HG03378 (cell line): ENCODE data around the gene OSBPL6.
"Not testable (repeated sequence)": the region's sequence is repeated elsewhere in the genome, so short reads cannot be mapped to it uniquely, and the experiment has no call there.

Experiments
- ATAC-seq: cut with Tn5 transposase; IDR thresholded peaks from one replicate; pipeline ENCODE4 v1.9.1; 2021; ENCODE audit warnings: mild to moderate bottlenecking, moderate library complexity; ENCODE audit not compliant: unreplicated experiment

Gene OSBPL6

GRCh38 chr2:178394859-178395258 is 200.5 kb downstream of the OSBPL6 start:
- ATAC-seq = no peak

GRCh38 chr2:178395295-178395694 is 201.0 kb downstream of the OSBPL6 start:
- no peak for ATAC-seq

GRCh38 chr2:178395941-178396570 is 201.7 kb downstream of the OSBPL6 start:
- no peak for ATAC-seq

GRCh38 chr2:178397002-178397605 is 202.8 kb downstream of the OSBPL6 start:
- peak; percentile 95 for ATAC-seq

- no peak for ATAC-seq
These were observed 207.7 kb downstream of the OSBPL6 start for GRCh38 chr2:178401994-178402437.

GRCh38 chr2:178403671-178404306 is 209.5 kb downstream of the OSBPL6 start:
- peak; percentile 30 for ATAC-seq

GRCh38 chr2:178404368-178404767 is 210.1 kb downstream of the OSBPL6 start:
- peak; percentile 99 for ATAC-seq

- ATAC-seq = no peak
These were observed 214.9 kb downstream of the OSBPL6 start for GRCh38 chr2:178409261-178409660.

GRCh38 chr2:178412047-178412446 is 217.7 kb downstream of the OSBPL6 start:
- ATAC-seq = no peak

GRCh38 chr2:178412453-178412852 is 218.1 kb downstream of the OSBPL6 start:
- not testable (repeated sequence) for ATAC-seq

GRCh38 chr2:178413472-178414265 is 219.4 kb downstream of the OSBPL6 start:
- peak; percentile 57 for ATAC-seq

- ATAC-seq = peak; percentile 86
These were observed 220.2 kb downstream of the OSBPL6 start for GRCh38 chr2:178414266-178415247.

- ATAC-seq = no peak
These were observed 221.7 kb downstream of the OSBPL6 start for GRCh38 chr2:178415979-178416378.

GRCh38 chr2:178417916-178418315 is 223.6 kb downstream of the OSBPL6 start:
- no peak for ATAC-seq

GRCh38 chr2:178418426-178418825 is 224.1 kb downstream of the OSBPL6 start:
- ATAC-seq = no peak

GRCh38 chr2:178419123-178419522 is 224.8 kb downstream of the OSBPL6 start:
- no peak for ATAC-seq

GRCh38 chr2:178420463-178420999 is 226.2 kb downstream of the OSBPL6 start:
- ATAC-seq = no peak

- no peak for ATAC-seq
These were observed 227.8 kb downstream of the OSBPL6 start for GRCh38 chr2:178422097-178422496.

GRCh38 chr2:178423746-178424145 is 229.4 kb downstream of the OSBPL6 start:
- not testable (repeated sequence) for ATAC-seq

- no peak for ATAC-seq
These were observed 231.0 kb downstream of the OSBPL6 start for GRCh38 chr2:178425255-178425827.
